GM12878 (cell line): ENCODE data around the gene EIF4B. TPM values are rescaled to one million over a fixed set of nuclear protein-coding genes. Genes with fewer than 3 reads are reported as not detected.

ENCODE experiments used
- ATAC-seq: fragments of 200-7000 bp; cut with Tn5 transposase; 3 replicates; pipeline ENCODE4 v1.9.1; 2020; ENCODE audit warnings: mild to moderate bottlenecking, moderate library complexity
- BruUV-seq: library from RNA; stranded (reverse); fragments of 400-500 nt; replicated peaks from 2 replicates; lab custom pipeline; 2021; lab: Mats Ljungman, UMichigan
- CTCF ChIA-PET: fragments of 300-600 bp; sonication (Branson Sonifier 250); formaldehyde crosslinking; extraction: SDS; loops from one replicate; lab custom pipeline; 2021; ENCODE audit warnings: inconsistent platforms; lab: Yijun Ruan, JAX
- POLR2A ChIA-PET: fragments of 350-600 bp; formaldehyde crosslinking; extraction: SDS; loops from one replicate; lab custom pipeline; 2021; ENCODE audit warnings: inconsistent platforms; lab: Charles Lee
- RAD21 ChIA-PET: fragments of 300-600 bp; sonication (Branson Sonifier 250); formaldehyde crosslinking; loops from one replicate; lab custom pipeline; 2023; ENCODE audit warnings: antibody characterized with exemption; ENCODE audit not compliant: unreplicated experiment; lab: Charles Lee
- SMC1A ChIA-PET: fragments of 300-600 bp; sonication (Branson Sonifier 250); formaldehyde crosslinking; loops from one replicate; lab custom pipeline; 2023; ENCODE audit not compliant: unreplicated experiment, uncharacterized antibody; lab: Charles Lee
- DNase-seq: peaks from one replicate; pipeline ENCODE4 v3.0.0-alpha.2; 2011; ENCODE audit warnings: low read depth, low spot score
- FAIRE-seq: peaks from 3 replicates; lab custom pipeline; 2011; peaks lifted over from hg19 to GRCh38; lab: Jason Lieb, UNC
- H2AFZ ChIP-seq: 2 replicates; pipeline ENCODE4 v1.6.0; 2011; ENCODE audit warnings: low read depth, low read length, control low read depth; ENCODE audit not compliant: control insufficient read depth
- H3K27ac ChIP-seq: 2 replicates; pipeline ENCODE4 v1.5.1; 2011; ENCODE audit warnings: control low read depth; ENCODE audit not compliant: control insufficient read depth, insufficient read depth
- H3K27me3 ChIP-seq, 2 experiments: replicated peaks in 1 of 2; 2 replicates each; pipeline versions ENCODE4 v1.6.0 to v1.6.1; 2011; ENCODE audit warnings: low read length in 1 of 2; ENCODE audit not compliant: control insufficient read depth in 2 of 2, insufficient read depth in 2 of 2
- H3K36me3 ChIP-seq, 2 experiments: 2 replicates each; pipeline ENCODE4 v1.5.1; 2011; ENCODE audit warnings: low read length in 1 of 2; ENCODE audit not compliant: control insufficient read depth in 2 of 2, insufficient read depth in 2 of 2
- H3K4me1 ChIP-seq: 2 replicates; pipeline ENCODE4 v1.6.1; 2011; ENCODE audit warnings: mild to moderate bottlenecking, low read length, moderate library complexity, mixed read lengths; ENCODE audit not compliant: control insufficient read depth, insufficient read depth
- H3K4me2 ChIP-seq: 2 replicates; pipeline ENCODE4 v1.6.0; 2011; ENCODE audit warnings: control low read depth; ENCODE audit not compliant: control insufficient read depth, insufficient read depth
- H3K4me3 ChIP-seq: fragments of 200-600 bp; sonication (generic); 2 replicates; pipeline ENCODE4 v1.5.1; 2016
- H3K79me2 ChIP-seq: 2 replicates; pipeline ENCODE4 v1.6.0; 2011; ENCODE audit warnings: low read length; ENCODE audit not compliant: control insufficient read depth, insufficient read depth
- H3K9ac ChIP-seq: 2 replicates; pipeline ENCODE4 v1.8.0; 2011; ENCODE audit warnings: low read length, control low read depth, mixed read lengths; ENCODE audit not compliant: control insufficient read depth, insufficient read depth
- H3K9me3 ChIP-seq: replicated peaks from 3 replicates; pipeline ENCODE4 v1.5.1; 2011; ENCODE audit warnings: mild to moderate bottlenecking, low read length; ENCODE audit not compliant: control insufficient read depth, insufficient read depth
- H4K20me1 ChIP-seq: 2 replicates; pipeline ENCODE4 v1.6.0; 2011; ENCODE audit not compliant: control insufficient read depth, insufficient read depth
- CEBPZ ChIP-seq: fragments of 150-350 bp; IDR thresholded peaks from 2 replicates; pipeline ENCODE4 v1.6.1; 2016; ENCODE audit warnings: low read depth, low read length
- E4F1 ChIP-seq: fragments of 450-650 bp; IDR thresholded peaks from 2 replicates; pipeline ENCODE4 v1.6.1; 2018; ENCODE audit warnings: borderline replicate concordance, mild to moderate bottlenecking; ENCODE audit not compliant: partially characterized antibody
- FOS ChIP-seq: IDR thresholded peaks from 3 replicates; pipeline ENCODE4 v1.6.1; 2011; ENCODE audit warnings: borderline replicate concordance; ENCODE audit not compliant: insufficient read length; ENCODE audit errors: extremely low read depth
- MXI1 ChIP-seq: fragments of 150-350 bp; IDR thresholded peaks from 2 replicates; pipeline ENCODE4 v1.6.1; 2011; ENCODE audit warnings: low read depth, mild to moderate bottlenecking, inconsistent platforms, low read length, improper control_type of control experiment
- POU2F2 ChIP-seq: IDR thresholded peaks from 3 replicates; pipeline ENCODE4 v1.6.1; 2011; ENCODE audit warnings: low read depth, mild to moderate bottlenecking, low read length, borderline replicate concordance
- USF1 ChIP-seq: IDR thresholded peaks from 2 replicates; pipeline ENCODE4 v1.6.1; 2011; ENCODE audit warnings: borderline replicate concordance, low read depth, mild to moderate bottlenecking, moderate library complexity, mixed read lengths, low read length; ENCODE audit not compliant: insufficient read depth; ENCODE audit errors: extremely low read length
- WGBS: methylation state at CpG from one replicate; pipeline ENCODE4 v1.1.6; 2016; ENCODE audit warnings: low lambda C conversion rate; ENCODE audit not compliant: insufficient replicate concordance, insufficient coverage; ENCODE audit errors: missing lambda C conversion rate; 5-methylcytosine and 5-hydroxymethylcytosine counted together
- in situ Hi-C: fragments of 300-500 bp; cut with MboI; formaldehyde crosslinking; loops from 9 replicates; pipeline ENCODE4 v1.14.3; 2018; ENCODE audit warnings: mixed read lengths
- intact Hi-C: fragments of 100-400 bp; cut with micrococcal nuclease; formaldehyde crosslinking; loops from one replicate; pipeline ENCODE4 v1.14.2; 2022; ENCODE audit not compliant: unreplicated experiment
- polyA plus RNA-seq, 11 experiments: library from polyadenylated mRNA; depleted of rRNA in 4 of 11; unstranded in 6 of 11; stranded (reverse) in 5 of 11; fragments of >200 nt; fragmentation: Nextera tagmentation in 4 of 11; fragmentation: Illumina TruSeq in 1 of 11; extraction: Ambion mirVana in 4 of 11; extraction: Trizol in 1 of 11; gene quantifications; 1 replicate in 1 of 11; 2 replicates in 10 of 11; pipeline versions ENCODE4 v1.2.1 to v1.2.3, GENCODE V29; 2011 to 2016; ENCODE audit warnings: inconsistent platforms in 2 of 11, missing spikeins in 2 of 11, low read depth in 1 of 11
- total RNA-seq, 4 experiments: library from RNA; depleted of rRNA in 3 of 4; stranded (reverse); fragments of >200 nt in 3 of 4; fragmentation: Illumina TruSeq in 1 of 4; extraction: Trizol in 1 of 4; gene quantifications; 2 replicates each; pipeline versions ENCODE4 v1.2.1 to v1.2.3, GENCODE V29; 2013 to 2021

The EIF4B gene
- total and polyA plus RNA-seq, 10 of the 15 experiments (the other 5 are each of a cell fraction or from before 2014, with no cell fraction given), result 123 to 752 (median 431) TPM

- ChIA-PET SMC1A (no interaction called here), POLR2A (no interaction called here), CTCF (no interaction called here), RAD21 (no interaction called here)
- Histone ChIP-seq H3K4me1 (peaks cover 3% of the 10 kb centered on the region), H3K9ac (no peak overlapping the region), H3K9me3 (no peaks in the 10 kb centered on the region), H3K27ac (no peak overlapping the region), H3K4me2 (no peak overlapping the region), H3K27me3 (no peaks in the 10 kb centered on the region), H2AFZ (no peak overlapping the region), H3K4me3 (no peak overlapping the region), H3K79me2 (no peaks in the 10 kb centered on the region), H4K20me1 (no peaks in the 10 kb centered on the region), H3K36me3 (no peaks in the 10 kb centered on the region)
- intact Hi-C loops, result no loop called here
- TF ChIP-seq E4F1 (no peak), USF1 (no peak), CEBPZ (no peak), FOS (no peak), MXI1 (no peak), POU2F2 (no peak)
- 49% methylated on average over 33 of the region's 35 CpGs for WGBS
- in situ Hi-C loops, result no loop called here
- BruUV-seq, result no TSS peak
- FAIRE-seq (no peak), ATAC-seq (no peak), DNase-seq (no peak)
Observed at GRCh38 chr12:53058674-53059433, 52.6 kb downstream of the EIF4B start.
